Thyroid gland (tissue), 4 donors: Measurements from ENCODE around the gene CASP6.

Experiments
- CTCF ChIP-seq, 6 experiments: fragments of 200-600 bp in 3 of 6; fragments of 450-650 bp in 3 of 6; sonication (generic) in 3 of 6; IDR thresholded peaks; one replicate each; pipeline ENCODE4 v1.5.1; 2016 to 2019; ENCODE audit warnings: antibody characterized with exemption in 6 of 6, mild to moderate bottlenecking in 2 of 6, inconsistent platforms in 1 of 6, moderate library complexity in 1 of 6
- POLR2A ChIP-seq, 2 donors: fragments of 450-650 bp; IDR thresholded peaks; one replicate each; pipeline ENCODE4 v1.6.1; 2017; ENCODE audit warnings: antibody characterized with exemption in 2 of 2, mild to moderate bottlenecking in 2 of 2, moderate library complexity in 1 of 2

- TF ChIP-seq CTCF (IDR thresholded peaks at IDR 0.05), result no peak
- TF ChIP-seq POLR2A (IDR thresholded peaks at IDR 0.05), result no peak
Measured at GRCh38 chr4:109672169-109672930, 30.9 kb downstream of the CASP6 start.
